ENCODE results near the gene DCTN3. TPM values are rescaled to one million over a fixed set of nuclear protein-coding genes. Genes with fewer than 3 reads are reported as not detected.

The DCTN3 gene
- total and polyA plus RNA-seq, 9 of the 15 experiments (the other 6 are each of a cell fraction or from before 2014, with no cell fraction given) = 11.0 to 51.0 (median 41.9) TPM

DNA sequence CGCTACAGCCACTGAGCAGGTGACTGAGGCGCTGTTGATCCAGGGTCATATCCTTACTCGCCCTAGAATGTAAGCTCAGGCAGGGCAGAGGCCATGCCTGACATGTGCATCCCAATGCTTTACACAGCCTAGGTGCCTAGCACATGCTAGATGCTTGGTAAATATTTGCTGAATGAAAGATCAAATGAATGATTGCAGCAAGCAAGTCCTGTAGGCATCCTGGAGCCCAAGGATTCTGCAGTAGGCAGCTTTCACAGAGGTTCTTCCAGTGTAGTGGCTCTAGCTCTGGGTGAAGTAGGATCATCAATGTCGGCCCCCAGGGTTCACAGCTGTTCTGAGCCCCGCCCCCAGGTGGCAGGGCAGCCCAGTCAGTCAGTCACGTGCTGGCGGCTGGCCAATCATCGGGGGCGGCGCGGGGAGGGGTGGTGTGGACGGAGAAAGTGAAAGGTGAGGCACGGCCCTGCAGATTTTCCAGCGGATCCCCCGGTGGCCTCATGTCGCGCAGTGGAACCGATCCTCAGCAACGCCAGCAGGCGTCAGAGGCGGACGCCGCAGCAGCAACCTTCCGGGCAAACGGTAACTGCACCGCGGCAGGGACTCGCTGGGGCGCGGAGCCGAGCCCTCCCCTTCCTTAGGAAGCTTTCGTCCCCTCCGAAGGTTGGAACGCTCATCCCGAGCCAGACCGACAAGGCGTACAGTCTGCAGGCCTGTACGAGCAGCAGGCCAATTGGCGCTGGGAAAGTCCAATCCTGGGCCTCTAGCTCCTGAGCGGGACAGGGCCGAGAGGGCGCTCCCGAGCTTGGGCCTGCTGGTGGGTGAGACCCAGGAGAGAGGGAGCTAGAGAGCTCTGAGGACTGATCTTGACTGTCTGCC lies 26.2 kb upstream of the DCTN3 start, which contains the start of gene GALT (continued):
- TF ChIP-seq, protein P1, sequence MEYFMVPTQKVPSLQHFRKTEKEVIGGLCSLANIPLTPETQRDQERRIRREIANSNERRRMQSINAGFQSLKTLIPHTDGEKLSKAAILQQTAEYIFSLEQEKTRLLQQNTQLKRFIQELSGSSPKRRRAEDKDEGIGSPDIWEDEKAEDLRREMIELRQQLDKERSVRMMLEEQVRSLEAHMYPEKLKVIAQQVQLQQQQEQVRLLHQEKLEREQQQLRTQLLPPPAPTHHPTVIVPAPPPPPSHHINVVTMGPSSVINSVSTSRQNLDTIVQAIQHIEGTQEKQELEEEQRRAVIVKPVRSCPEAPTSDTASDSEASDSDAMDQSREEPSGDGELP (CRISPR knock-in tag; IDR thresholded peaks at IDR 0.05; ENCODE audit: borderline replicate concordance) = peak; percentile 99
- TF ChIP-seq TBL1XR1 (IDR thresholded peaks at IDR 0.05; ENCODE audit: low read length in 2 of 2) = 0 out of 4 replicates have a peak, but pooled peaks of 1 of the 2 experiments have one; percentile 16
- TF ChIP-seq MBD2 (IDR thresholded peaks at IDR 0.05; ENCODE audit: borderline replicate concordance, low read depth) = peak; percentile 67
- peak; percentile 63 for TF ChIP-seq MGA (IDR thresholded peaks at IDR 0.05)
- TF ChIP-seq FOS (IDR thresholded peaks at IDR 0.05; ENCODE audit: extremely low read depth, insufficient read length) = peak; percentile 77
- TF ChIP-seq NFYB (IDR thresholded peaks at IDR 0.05; ENCODE audit: extremely low read depth, insufficient read length) = peak; percentile 95
- TF ChIP-seq RAD51 (IDR thresholded peaks at IDR 0.05; ENCODE audit: borderline replicate concordance, low read depth) = peak; percentile 96
- TF ChIP-seq CBFA2T2 (conservative IDR thresholded peaks at IDR 0.05) = peak; percentile 73
- peak; percentile 37 to 70; a peak in 3 of 4 replicates for TF ChIP-seq FOXK2 (conservative IDR thresholded peaks at IDR 0.05 in 1 of 2, IDR thresholded peaks at IDR 0.05 in 1 of 2; ENCODE audit: low read depth in 2 of 2)
- TF ChIP-seq, protein P2, sequence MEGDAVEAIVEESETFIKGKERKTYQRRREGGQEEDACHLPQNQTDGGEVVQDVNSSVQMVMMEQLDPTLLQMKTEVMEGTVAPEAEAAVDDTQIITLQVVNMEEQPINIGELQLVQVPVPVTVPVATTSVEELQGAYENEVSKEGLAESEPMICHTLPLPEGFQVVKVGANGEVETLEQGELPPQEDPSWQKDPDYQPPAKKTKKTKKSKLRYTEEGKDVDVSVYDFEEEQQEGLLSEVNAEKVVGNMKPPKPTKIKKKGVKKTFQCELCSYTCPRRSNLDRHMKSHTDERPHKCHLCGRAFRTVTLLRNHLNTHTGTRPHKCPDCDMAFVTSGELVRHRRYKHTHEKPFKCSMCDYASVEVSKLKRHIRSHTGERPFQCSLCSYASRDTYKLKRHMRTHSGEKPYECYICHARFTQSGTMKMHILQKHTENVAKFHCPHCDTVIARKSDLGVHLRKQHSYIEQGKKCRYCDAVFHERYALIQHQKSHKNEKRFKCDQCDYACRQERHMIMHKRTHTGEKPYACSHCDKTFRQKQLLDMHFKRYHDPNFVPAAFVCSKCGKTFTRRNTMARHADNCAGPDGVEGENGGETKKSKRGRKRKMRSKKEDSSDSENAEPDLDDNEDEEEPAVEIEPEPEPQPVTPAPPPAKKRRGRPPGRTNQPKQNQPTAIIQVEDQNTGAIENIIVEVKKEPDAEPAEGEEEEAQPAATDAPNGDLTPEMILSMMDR (IDR thresholded peaks at IDR 0.05 in 2 of 3, conservative IDR thresholded peaks at IDR 0.05 in 1 of 3; ENCODE audit: insufficient read depth in 2 of 3, low read depth in 1 of 3, low read length in 3 of 3) = peak; percentile 65 to 97 (median 80)
- TF ChIP-seq TARDBP (IDR thresholded peaks at IDR 0.05) = peak; percentile 72; the same call in 1 of the 2 replicates
- TF ChIP-seq FOXA3 (CRISPR knock-in tag; conservative IDR thresholded peaks at IDR 0.05 in 1 of 2, IDR thresholded peaks at IDR 0.05 in 1 of 2) = 0 out of 4 replicates have a peak, but pooled peaks of 1 of the 2 experiments have one; percentile 13

All from K562 (cell line).